ENCODE results near the gene MCEMP1.

- TF ChIP-seq CTCF (IDR thresholded peaks at IDR 0.05) (no peak), POLR2A (IDR thresholded peaks at IDR 0.05) (no peak)
Measured at GRCh38 chr19:7672522-7672921, 4.4 kb upstream of the MCEMP1 start.
